ENCODE results near the gene YIPF5.

- TF ChIP-seq FOXM1 (IDR thresholded peaks at IDR 0.05; ENCODE audit: borderline replicate concordance), result no peak
- TF ChIP-seq ARNT (IDR thresholded peaks at IDR 0.05), result no peak
- TF ChIP-seq TARDBP (IDR thresholded peaks at IDR 0.05), result no peak
- no peak for TF ChIP-seq ZNF384 (IDR thresholded peaks at IDR 0.05)
- TF ChIP-seq FOXK2 (IDR thresholded peaks at IDR 0.05), result no peak
- TF ChIP-seq PKNOX1 (IDR thresholded peaks at IDR 0.05), result no peak
- TF ChIP-seq FOXA1 (IDR thresholded peaks at IDR 0.05), result no peak
- TF ChIP-seq SP1 (IDR thresholded peaks at IDR 0.05), result no peak
Measured at GRCh38 chr5:144202072-144202471, 31.6 kb upstream of the YIPF5 start.
